ENCODE measurements around the gene COL13A1. TPM values are rescaled to one million over a fixed set of nuclear protein-coding genes. Genes with fewer than 3 reads are reported as not detected.

Gene COL13A1
- total RNA-seq, 1 donor from 2014 or later: 2.5 TPM

DNA sequence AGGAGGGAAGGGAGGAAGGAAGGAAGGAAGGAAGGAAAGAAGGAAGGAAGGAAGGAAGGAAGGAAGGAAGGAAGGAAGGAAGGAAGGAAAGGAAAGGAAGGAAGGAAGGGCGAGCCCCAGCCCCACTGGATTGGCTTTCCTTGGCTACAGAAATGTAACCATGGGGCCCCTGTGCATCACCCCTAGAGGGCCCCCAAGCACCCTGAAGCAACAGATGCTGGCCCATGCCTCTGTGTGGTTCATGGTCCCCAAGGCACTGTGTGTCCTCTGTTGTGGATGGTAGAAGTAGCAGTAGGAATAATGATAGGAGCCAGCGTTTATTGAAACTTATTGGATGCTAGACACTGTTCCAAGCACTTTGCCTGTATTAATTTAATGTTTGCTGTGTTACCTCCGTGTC is 134.4 kb downstream of the COL13A1 start:
- Histone ChIP-seq H3K36me3 (no peaks in the 10 kb centered on the region), H3K27me3 (ENCODE audit: low read depth) (peaks cover 6% of the 10 kb centered on the region), H3K4me1 (no peaks in the 10 kb centered on the region), H3K9me3 (replicated peaks) (no peaks in the 10 kb centered on the region), H3K4me3 (no peak overlapping the region), H3K27ac (replicated peaks) (no peak overlapping the region)
- TF ChIP-seq CTCF (IDR thresholded peaks at IDR 0.05; ENCODE audit: borderline replicate concordance): no peak
- DNase-seq: no peak
- intact Hi-C loops (cut with micrococcal nuclease): no loop called here

DNA sequence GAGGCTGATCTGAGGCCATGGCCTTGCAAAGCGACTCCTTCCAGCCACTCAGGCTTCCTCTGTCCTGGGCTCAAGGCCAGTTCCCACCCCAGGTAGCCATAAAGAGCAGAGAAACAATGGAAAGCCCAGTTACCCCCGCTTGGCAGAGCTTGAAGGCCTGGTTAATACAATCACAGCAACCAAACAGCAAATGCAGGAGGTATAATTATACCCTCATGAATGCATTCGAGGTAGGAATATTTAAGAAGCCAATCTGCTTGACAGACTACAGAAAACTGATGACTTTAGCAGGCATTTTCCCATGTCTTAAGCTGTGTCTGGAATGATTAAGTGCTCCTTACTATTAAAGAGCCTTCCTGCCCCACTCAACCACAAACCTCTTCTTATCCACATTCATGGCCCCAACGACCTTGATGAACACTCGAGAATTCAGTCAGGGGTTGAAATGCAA is 136.9 kb downstream of the COL13A1 start:
- Histone ChIP-seq H3K36me3 (no peaks in the 10 kb centered on the region), H3K4me3 (no peak overlapping the region), H3K4me1 (no peaks in the 10 kb centered on the region), H3K27me3 (ENCODE audit: low read depth) (no peaks in the 10 kb centered on the region), H3K9me3 (replicated peaks) (no peaks in the 10 kb centered on the region), H3K27ac (replicated peaks) (no peak overlapping the region)
- no peak for TF ChIP-seq CTCF (IDR thresholded peaks at IDR 0.05; ENCODE audit: borderline replicate concordance)
- intact Hi-C loops (cut with micrococcal nuclease): no loop called here
- no peak for DNase-seq

DNA sequence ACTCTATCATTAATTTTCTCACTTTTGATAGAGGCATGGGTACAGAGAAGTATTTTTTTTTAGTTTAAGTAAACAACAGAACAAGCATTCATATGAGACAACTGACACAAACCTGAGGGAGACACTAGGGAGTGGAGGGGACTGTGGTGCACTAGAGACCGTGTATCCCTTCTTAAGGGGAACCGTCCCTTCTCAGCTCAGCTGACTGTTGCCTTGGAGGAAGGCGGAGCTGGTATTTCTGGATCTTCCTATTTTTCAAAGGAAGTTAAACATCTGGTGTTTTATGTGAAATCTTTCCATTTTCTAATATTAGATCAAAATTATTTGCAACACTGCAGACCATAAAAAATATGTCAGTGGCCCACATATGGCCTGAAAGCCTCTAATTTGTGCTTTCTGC is 137.4 kb downstream of the COL13A1 start:
- no peak for DNase-seq
- no peak for TF ChIP-seq CTCF (IDR thresholded peaks at IDR 0.05; ENCODE audit: borderline replicate concordance)
- Histone ChIP-seq H3K27ac (replicated peaks) (no peak overlapping the region), H3K4me3 (no peak overlapping the region), H3K9me3 (replicated peaks) (no peaks in the 10 kb centered on the region), H3K36me3 (no peaks in the 10 kb centered on the region), H3K4me1 (no peaks in the 10 kb centered on the region), H3K27me3 (ENCODE audit: low read depth) (no peaks in the 10 kb centered on the region)
- intact Hi-C loops (cut with micrococcal nuclease): no loop called here

DNA sequence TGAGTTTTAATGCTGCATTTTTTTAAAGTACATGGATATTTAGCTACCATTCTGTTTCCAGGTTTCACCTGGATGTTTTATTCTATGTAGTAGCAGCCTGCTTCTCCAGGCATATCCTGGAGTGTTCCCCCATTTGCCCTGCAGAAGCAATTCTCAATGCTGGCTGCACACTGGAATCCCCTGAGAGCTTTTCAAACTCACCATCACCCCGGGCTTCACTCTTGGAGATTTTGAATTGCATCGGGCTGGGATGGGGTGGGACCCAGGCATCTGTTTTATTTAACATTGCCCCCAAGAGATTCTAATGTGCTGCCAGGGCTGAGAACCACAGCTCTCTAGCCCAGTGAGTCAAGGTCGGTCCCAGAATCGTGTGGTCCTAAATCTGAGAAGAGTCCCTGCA is 137.8 kb downstream of the COL13A1 start:
- Histone ChIP-seq H3K4me3 (no peak overlapping the region), H3K27me3 (ENCODE audit: low read depth) (no peaks in the 10 kb centered on the region), H3K9me3 (replicated peaks) (no peaks in the 10 kb centered on the region), H3K36me3 (no peaks in the 10 kb centered on the region), H3K4me1 (no peaks in the 10 kb centered on the region), H3K27ac (replicated peaks) (no peak overlapping the region)
- intact Hi-C loops (cut with micrococcal nuclease): no loop called here
- no peak for DNase-seq
- no peak for TF ChIP-seq CTCF (IDR thresholded peaks at IDR 0.05; ENCODE audit: borderline replicate concordance)

DNA sequence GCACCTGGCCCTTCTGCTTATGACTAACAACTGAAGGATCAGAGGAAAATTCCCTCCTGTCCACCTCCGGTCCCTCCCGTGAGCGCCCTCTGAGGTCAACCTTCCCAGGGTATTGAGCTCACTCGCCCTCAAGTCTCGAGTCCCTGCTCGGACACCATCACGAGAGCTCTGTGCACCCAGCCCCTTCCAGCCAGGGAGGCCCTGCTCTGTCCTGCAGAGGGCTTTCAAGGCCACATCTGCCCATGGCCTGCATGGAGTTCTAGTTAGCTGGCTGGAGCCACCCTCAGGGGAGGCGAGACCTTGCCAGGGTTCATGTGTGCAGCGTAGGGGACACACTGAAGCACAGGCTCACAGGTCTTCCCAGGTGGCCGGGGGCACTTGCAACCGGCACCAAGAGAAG is 140.0 kb downstream of the COL13A1 start:
- intact Hi-C loops (cut with micrococcal nuclease): no loop called here
- Histone ChIP-seq H3K4me3 (no peak overlapping the region), H3K27ac (replicated peaks) (no peak overlapping the region), H3K9me3 (replicated peaks) (no peaks in the 10 kb centered on the region), H3K4me1 (no peaks in the 10 kb centered on the region), H3K36me3 (no peaks in the 10 kb centered on the region), H3K27me3 (ENCODE audit: low read depth) (no peaks in the 10 kb centered on the region)
- TF ChIP-seq CTCF (IDR thresholded peaks at IDR 0.05; ENCODE audit: borderline replicate concordance): no peak
- no peak for DNase-seq
